Mammary epithelial cell (primary cell): ENCODE measurements around the gene PMM1.

Source experiments
- CTCF ChIP-seq, 2 donors: IDR thresholded peaks in 1 of 2; conservative IDR thresholded peaks in 1 of 2; 2 replicates each; pipeline ENCODE4 v1.5.1; 2011 to 2012; ENCODE audit warnings: inconsistent platforms in 2 of 2, low read length in 2 of 2, mild to moderate bottlenecking in 2 of 2, control low read depth in 1 of 2, low read depth in 1 of 2; ENCODE audit not compliant: insufficient read depth in 1 of 2; ENCODE audit errors: extremely low read depth in 1 of 2
- EZH2 ChIP-seq: IDR thresholded peaks from 2 replicates; pipeline ENCODE4 v1.6.1; 2012; ENCODE audit warnings: low read length, inconsistent platforms, borderline replicate concordance

DNA sequence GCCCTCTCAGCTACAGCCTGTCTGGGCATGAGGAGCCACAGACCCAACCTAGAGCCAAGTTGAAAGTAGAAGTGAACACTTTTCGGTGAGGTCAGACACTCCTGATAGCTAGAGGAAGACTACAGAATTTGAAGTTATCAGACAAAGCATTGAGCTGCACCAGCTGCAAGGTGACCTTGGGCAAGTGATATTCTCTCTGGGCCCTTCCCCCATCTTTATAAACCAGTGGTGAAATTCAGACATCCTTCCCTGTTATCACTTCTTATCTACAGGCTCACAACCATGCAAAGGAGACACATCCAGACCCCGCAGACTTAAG is 8.0 kb upstream of the PMM1 start:
- TF ChIP-seq CTCF (conservative IDR thresholded peaks at IDR 0.05 in 1 of 2, IDR thresholded peaks at IDR 0.05 in 1 of 2; ENCODE audit: extremely low read depth in 1 of 2, insufficient read depth in 1 of 2, low read depth in 1 of 2, low read length in 2 of 2) = no peak
- no peak for TF ChIP-seq EZH2
